H1 (cell line): Measurements from ENCODE around the gene P2RX5. TPM values are rescaled to one million over a fixed set of nuclear protein-coding genes. Genes with fewer than 3 reads are reported as not detected.

Experiments used
- ASH2L ChIP-seq: fragments of 200-600, 300-600 bp; sonication (generic); IDR thresholded peaks from one replicate; pipeline ENCODE4 v1.7.1; 2017; ENCODE audit warnings: low read length
- CBX8 ChIP-seq: fragments of 300-800, 300-1000 bp; sonication (generic); IDR thresholded peaks from 2 replicates; pipeline ENCODE4 v1.7.1; 2016; ENCODE audit warnings: low read depth, low read length, borderline replicate concordance
- CHD2 ChIP-seq: IDR thresholded peaks from 2 replicates; pipeline ENCODE4 v1.6.1; 2012; ENCODE audit warnings: low read length, improper control_type of control experiment
- CTBP2 ChIP-seq: IDR thresholded peaks from 2 replicates; pipeline ENCODE4 v1.7.0; 2011; ENCODE audit warnings: borderline replicate concordance, mild to moderate bottlenecking, moderate library complexity, mixed read lengths, low read length; ENCODE audit not compliant: insufficient read depth, insufficient read length
- HDAC6 ChIP-seq: IDR thresholded peaks from one replicate; pipeline ENCODE4 v1.7.1; 2012; ENCODE audit warnings: low read depth, mild to moderate bottlenecking, inconsistent platforms, low read length, moderate library complexity
- TEAD4 ChIP-seq: IDR thresholded peaks from 2 replicates; pipeline ENCODE4 v1.6.1; 2012; ENCODE audit warnings: low read depth, low read length, inconsistent platforms, mixed read lengths
- polyA plus RNA-seq, 7 experiments: library from polyadenylated mRNA; depleted of rRNA in 3 of 7; stranded (reverse) in 5 of 7; unstranded in 2 of 7; fragments of >200 nt in 5 of 7; fragments of 200-250 nt in 2 of 7; gene quantifications; 1 replicate in 5 of 7; 2 replicates in 1 of 7; 4 replicates in 1 of 7; pipeline versions ENCODE4 v1.2.1 to v1.2.3, GENCODE V29; 2011 to 2013; ENCODE audit warnings: missing spikeins in 2 of 7, mixed read lengths in 2 of 7
- total RNA-seq: library from RNA; stranded (reverse); fragmentation: NEBNext Ultra II Directional; extraction: Animal tissue kit (Norgen Biotek cat#: 25700); gene quantifications from 2 replicates; pipeline ENCODE4 v1.2.1, GENCODE V29; 2021
- TF ChIP-seq, protein P1 (sequence below): fragments of 300-600 bp; sonication (generic); IDR thresholded peaks from 2 replicates; pipeline ENCODE4 v1.7.1; 2012; ENCODE audit warnings: low read length, moderate library complexity, mild to moderate bottlenecking, inconsistent platforms; ENCODE audit not compliant: insufficient replicate concordance

The P2RX5 gene
- total and polyA plus RNA-seq, 2 of the 8 experiments (the other 6 are each of a cell fraction or from before 2014, with no cell fraction given): 12.0 to 15.6 TPM

DNA sequence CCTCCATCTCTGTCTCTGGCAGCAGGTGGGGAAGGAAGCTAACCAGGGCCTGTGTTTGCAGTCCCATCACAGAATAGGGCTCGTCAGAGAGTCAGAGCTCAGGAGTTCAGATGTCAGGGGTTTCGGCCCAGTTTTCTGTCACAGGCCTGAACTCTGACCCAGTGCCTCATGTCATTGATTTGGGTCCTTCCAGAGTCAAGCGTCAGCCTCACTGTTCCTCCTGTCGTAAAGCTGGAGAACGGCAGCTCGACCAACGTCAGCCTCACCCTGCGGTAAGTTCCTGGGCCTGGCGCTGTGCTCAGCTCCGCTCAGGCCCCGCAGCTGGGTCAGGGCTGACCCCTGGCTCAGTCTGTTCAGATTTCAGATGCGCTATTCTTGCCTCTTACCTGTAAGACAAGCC is 48.7 kb downstream of the P2RX5 start (continued):
- TF ChIP-seq CHD2 (no peak), ASH2L (no peak), TEAD4 (no peak), HDAC6 (no peak), CBX8 (no peak), CTBP2 (no peak)
- TF ChIP-seq, protein P1, sequence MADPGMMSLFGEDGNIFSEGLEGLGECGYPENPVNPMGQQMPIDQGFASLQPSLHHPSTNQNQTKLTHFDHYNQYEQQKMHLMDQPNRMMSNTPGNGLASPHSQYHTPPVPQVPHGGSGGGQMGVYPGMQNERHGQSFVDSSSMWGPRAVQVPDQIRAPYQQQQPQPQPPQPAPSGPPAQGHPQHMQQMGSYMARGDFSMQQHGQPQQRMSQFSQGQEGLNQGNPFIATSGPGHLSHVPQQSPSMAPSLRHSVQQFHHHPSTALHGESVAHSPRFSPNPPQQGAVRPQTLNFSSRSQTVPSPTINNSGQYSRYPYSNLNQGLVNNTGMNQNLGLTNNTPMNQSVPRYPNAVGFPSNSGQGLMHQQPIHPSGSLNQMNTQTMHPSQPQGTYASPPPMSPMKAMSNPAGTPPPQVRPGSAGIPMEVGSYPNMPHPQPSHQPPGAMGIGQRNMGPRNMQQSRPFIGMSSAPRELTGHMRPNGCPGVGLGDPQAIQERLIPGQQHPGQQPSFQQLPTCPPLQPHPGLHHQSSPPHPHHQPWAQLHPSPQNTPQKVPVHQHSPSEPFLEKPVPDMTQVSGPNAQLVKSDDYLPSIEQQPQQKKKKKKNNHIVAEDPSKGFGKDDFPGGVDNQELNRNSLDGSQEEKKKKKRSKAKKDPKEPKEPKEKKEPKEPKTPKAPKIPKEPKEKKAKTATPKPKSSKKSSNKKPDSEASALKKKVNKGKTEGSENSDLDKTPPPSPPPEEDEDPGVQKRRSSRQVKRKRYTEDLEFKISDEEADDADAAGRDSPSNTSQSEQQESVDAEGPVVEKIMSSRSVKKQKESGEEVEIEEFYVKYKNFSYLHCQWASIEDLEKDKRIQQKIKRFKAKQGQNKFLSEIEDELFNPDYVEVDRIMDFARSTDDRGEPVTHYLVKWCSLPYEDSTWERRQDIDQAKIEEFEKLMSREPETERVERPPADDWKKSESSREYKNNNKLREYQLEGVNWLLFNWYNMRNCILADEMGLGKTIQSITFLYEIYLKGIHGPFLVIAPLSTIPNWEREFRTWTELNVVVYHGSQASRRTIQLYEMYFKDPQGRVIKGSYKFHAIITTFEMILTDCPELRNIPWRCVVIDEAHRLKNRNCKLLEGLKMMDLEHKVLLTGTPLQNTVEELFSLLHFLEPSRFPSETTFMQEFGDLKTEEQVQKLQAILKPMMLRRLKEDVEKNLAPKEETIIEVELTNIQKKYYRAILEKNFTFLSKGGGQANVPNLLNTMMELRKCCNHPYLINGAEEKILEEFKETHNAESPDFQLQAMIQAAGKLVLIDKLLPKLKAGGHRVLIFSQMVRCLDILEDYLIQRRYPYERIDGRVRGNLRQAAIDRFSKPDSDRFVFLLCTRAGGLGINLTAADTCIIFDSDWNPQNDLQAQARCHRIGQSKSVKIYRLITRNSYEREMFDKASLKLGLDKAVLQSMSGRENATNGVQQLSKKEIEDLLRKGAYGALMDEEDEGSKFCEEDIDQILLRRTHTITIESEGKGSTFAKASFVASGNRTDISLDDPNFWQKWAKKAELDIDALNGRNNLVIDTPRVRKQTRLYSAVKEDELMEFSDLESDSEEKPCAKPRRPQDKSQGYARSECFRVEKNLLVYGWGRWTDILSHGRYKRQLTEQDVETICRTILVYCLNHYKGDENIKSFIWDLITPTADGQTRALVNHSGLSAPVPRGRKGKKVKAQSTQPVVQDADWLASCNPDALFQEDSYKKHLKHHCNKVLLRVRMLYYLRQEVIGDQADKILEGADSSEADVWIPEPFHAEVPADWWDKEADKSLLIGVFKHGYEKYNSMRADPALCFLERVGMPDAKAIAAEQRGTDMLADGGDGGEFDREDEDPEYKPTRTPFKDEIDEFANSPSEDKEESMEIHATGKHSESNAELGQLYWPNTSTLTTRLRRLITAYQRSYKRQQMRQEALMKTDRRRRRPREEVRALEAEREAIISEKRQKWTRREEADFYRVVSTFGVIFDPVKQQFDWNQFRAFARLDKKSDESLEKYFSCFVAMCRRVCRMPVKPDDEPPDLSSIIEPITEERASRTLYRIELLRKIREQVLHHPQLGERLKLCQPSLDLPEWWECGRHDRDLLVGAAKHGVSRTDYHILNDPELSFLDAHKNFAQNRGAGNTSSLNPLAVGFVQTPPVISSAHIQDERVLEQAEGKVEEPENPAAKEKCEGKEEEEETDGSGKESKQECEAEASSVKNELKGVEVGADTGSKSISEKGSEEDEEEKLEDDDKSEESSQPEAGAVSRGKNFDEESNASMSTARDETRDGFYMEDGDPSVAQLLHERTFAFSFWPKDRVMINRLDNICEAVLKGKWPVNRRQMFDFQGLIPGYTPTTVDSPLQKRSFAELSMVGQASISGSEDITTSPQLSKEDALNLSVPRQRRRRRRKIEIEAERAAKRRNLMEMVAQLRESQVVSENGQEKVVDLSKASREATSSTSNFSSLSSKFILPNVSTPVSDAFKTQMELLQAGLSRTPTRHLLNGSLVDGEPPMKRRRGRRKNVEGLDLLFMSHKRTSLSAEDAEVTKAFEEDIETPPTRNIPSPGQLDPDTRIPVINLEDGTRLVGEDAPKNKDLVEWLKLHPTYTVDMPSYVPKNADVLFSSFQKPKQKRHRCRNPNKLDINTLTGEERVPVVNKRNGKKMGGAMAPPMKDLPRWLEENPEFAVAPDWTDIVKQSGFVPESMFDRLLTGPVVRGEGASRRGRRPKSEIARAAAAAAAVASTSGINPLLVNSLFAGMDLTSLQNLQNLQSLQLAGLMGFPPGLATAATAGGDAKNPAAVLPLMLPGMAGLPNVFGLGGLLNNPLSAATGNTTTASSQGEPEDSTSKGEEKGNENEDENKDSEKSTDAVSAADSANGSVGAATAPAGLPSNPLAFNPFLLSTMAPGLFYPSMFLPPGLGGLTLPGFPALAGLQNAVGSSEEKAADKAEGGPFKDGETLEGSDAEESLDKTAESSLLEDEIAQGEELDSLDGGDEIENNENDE: no peak
